Activated CD8-positive, alpha-beta memory T cell treated with anti-CD3 and anti-CD28 coated beads, Interleukin-2, amount 50 U/mL, for 1 hour (primary cell): ENCODE measurements around the gene SPATA13.
"Not testable (repeated sequence)": the region's sequence is repeated elsewhere in the genome, so short reads cannot be mapped to it uniquely, and the experiment has no call there.

ENCODE experiments used
- DNase-seq: peaks from one replicate; pipeline ENCODE4 v3.0.0-alpha.2; 2020; ENCODE audit errors: extremely low read depth

The SPATA13 gene

DNA sequence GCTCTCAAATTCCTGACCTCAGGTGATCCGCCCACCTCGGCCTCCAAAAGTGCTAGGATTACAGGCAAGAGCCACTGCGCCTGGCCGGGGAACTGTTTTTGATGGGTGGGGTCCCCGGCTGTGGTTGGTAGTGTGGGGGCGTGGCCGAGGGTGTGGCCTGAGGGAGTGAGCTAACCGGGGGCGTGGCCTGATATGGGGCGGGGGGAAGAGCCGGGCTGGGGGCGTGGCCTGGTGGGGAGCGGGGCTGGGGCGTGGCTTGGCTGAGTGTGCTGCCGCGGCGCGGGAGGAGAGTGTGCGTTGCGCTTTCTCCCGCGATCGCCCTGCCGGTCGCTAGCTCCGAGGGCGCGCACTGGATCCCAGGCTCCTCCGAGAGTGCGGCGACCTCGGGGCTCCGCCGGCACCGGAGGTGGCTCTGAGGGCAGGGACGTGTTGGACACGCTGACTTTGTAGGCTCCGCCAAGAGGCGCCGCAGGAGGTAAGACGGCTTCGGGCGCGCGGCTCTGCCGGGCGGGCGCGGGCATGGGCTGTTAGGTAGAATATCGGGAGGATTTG, at the start of gene SPATA13:
TSS of gene SPATA13 (plus strand) at position 263 of the 552 bp plus-strand sequence. CDS start 62,210 bp downstream, outside the sequence.
- DNase-seq = peak; percentile 87

DNA sequence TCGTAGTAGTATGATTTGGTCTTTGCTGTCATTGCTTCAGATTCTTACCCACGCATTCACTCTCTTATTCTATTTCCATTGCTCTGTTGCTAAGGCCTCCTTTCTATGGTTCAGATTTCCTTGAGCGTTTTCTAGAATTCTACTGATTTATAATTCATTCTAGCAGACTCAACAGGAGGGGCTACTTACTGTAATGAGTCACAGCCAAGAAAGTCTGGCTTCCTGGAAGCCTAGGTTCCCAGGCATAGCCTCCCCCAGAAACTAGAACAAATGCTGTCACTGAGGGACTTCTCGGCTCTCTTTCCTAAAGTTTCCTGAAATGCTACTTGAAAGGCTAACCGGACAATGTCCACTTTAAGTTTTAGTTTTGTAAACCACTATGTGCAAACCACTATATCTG, 47.7 kb upstream of the SPATA13 start:
- DNase-seq = no peak

DNA sequence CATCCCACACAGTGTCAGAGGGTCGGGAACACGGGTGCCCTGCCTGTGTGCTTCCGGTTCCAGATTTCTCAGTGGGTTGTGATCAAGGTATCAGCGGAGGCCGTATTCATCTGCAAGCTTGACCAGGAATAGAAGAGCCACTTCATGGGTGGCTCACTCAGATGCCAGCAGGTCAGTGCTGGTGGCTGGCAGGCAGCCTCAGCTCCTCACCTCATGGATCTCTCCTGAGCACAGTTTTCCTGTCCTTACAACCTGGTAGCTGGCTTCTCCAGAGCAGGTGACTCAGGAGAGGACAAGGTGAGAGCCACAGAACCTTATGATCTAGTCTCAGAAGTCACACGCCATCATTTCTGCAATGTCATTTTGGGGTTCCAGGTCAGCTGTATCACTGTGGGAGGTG, 44.8 kb upstream of the SPATA13 start:
- DNase-seq = no peak

DNA sequence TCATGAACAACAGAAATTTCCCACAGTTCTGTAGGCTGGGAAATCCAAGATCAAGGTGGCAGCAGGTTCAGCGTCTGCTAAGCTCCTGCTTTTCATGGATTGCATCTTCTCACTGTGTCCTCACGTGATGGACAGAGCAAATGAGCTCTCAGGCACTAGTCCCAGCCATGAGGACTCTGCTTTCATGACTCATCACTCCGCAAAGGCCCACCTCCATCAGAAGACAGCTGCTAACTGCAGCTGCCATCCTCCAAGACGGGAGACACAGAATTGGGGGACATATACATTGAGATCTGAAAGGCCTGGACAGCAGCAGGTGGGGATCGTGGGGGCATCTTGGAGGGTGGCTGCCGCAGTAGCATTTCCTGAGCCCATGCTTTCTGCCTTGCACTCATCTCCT, 44.4 kb upstream of the SPATA13 start:
- no peak for DNase-seq

DNA sequence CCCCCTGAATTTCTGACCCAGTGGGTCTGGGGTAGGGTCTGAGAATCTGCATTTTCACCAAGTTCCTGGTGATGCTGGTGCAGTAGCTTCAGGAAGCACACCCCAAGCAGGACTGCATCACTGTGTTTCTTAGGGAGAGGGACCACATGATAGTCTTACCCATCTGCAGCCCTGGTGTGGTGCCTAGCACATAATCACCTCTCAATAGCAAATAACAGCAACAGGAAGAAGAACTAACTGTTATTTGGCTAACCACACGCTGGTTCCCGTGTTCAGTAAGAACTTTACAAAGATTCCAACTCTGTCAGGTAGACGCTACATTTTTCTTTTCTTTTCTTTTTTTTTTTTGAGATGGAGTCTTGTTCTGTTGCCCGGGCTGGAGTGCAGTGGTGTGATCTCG, 41.9 kb upstream of the SPATA13 start:
- DNase-seq = no peak

DNA sequence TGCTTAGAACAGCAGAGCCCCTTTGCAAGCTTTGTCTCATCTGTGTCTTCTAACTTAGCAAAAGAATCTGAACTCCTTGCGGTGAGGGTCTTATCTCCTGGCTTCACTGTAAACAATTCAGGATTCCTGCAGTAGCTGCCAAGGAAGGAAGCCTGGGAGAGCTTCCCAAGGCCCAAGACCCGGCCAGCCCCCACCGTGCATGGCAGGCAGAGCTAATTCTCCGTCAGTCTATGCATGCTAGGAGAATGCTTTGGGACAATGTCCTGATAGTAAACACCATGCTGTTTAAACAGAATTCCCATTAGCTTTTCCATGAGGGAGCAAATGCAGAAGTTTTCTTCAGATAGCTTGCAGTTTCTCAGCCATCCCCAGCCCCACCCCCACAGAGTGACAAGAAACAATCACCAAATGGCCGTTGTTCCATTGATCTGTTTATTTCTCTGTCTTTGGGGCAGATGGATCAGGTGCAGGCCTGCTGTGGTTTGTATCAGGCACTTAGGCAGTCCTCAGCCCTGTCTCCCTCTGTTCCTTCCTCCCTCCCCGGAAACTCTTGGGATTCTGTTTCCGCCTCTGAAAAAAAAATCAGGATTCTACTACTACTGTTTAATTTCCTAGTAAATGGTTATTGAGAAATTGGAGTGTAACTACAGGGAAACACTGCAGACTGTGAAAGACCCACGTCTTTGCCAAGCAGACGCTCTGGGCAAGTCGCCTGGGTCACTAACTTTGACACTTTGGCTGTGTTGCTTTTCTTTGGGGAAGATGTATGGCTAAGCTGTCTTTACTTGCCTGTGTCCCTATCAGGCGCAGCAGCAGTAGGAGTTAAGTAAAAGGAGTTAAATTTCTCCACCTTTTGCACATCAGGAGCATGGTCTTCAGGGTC, 40.7 kb upstream of the SPATA13 start:
- DNase-seq = no peak

DNA sequence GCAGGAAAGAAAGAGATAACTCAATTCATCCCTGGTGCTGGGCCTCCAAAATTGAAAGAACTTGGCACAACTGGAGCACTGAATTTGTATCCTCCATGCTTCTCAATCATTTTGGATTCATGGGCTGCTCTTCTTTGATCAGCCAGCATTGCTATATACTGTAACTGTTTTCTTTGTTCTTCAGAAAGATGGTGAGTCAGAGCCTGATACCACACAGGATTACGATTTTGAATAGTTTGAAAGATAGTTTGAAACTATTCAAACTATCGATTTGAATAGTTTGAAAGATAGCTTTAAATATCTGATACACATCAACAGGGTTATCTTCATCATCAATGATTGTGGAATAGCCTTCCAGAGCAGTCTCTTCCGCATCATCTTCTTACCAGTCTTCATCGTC, 38.5 kb upstream of the SPATA13 start:
- not testable (repeated sequence) for DNase-seq

DNA sequence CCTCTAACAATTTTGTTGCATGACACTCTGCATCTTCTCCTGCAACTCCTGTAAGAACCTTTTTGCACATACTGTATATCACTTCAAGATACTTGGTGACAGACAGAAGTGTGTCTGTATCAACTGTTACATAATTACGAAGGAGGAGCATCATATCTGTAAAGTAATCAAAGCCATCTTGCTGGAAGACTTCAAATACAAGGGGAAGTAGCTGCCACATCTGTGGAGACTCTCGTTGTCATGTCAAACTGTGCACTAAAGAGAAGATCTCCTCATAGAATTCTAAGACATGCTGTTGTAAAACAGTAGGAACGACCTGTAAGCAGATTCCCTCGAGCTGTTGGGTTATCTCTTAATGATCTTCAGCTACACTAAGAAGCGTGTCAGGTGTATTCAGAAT, 38.0 kb upstream of the SPATA13 start:
- no peak for DNase-seq

DNA sequence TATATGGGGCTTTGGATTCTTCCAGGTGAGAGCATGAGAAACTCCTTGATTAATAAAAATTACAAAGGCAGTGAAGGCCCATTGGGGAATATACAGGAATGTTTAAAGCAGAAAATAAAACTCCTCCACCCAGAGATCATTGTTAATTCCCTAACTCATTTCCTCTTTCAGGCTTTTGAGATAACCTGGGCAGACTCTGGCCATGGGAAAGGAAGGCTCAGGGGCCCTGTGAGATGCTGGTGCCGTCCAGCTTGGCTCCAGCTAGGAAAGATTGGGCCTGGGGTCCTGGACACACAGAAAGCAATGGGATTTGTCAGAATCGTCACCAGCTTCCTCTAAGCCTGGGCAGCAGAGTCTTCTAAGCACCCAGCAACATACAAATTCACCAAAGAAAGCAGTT, 36.8 kb upstream of the SPATA13 start:
- DNase-seq = no peak

DNA sequence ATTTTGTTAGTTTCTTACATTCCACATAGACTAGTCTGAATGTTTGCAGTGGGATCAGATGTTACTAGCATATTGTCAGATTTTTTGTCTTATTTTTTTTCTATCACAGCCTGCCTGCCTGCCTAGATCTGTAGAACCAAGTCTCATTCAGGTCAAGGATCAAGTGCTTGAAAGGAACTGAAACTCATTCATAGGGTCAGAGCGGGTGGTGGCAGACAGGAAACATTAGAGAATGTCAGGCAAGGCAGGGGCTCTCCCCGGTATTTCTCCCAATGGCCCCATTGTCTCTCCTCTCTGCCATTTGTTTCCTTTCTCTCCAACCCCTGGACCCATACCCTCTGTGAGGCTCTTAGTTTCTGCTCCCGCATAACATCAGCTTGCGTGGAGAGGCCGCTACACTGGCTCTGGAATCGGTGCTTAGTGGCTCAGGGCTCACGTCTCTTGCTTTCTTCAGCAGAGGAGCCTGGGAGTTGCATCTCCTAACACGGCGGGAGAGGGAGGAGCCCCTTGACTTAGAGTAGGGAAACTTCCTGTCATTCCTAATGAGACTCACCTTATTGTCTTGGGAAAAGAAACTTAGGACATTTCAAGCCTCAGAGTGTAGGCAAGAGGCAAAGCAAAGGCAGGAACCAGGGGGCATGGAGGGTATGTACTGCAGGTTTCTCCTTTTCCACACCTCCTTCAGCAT, 35.6 kb upstream of the SPATA13 start:
- DNase-seq = no peak

DNA sequence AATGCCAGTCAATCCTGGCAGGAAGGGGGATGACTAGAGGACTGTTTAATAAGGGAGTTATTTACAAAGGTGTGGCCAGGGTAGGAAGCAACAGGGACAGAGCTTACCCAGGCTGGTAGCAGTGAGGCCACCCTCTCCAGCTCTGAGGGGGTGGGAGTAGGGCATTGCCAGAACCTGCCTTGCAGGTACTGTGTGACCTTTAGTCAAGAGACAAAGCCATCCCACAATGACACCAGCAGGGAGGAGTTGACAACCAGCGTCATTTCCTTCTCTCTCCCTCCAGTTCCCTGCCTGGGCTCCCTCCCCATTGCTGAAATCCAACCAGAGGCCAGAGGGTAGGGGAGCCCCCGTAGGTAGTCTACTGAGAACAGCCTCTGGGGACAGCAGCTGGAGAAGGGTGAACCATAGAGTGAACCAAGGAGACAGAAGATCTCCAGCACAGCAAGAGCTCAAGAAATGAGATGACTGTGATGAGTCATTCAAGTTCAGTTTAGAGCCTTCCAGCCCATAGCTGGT, 33.3 kb upstream of the SPATA13 start:
- DNase-seq = no peak

DNA sequence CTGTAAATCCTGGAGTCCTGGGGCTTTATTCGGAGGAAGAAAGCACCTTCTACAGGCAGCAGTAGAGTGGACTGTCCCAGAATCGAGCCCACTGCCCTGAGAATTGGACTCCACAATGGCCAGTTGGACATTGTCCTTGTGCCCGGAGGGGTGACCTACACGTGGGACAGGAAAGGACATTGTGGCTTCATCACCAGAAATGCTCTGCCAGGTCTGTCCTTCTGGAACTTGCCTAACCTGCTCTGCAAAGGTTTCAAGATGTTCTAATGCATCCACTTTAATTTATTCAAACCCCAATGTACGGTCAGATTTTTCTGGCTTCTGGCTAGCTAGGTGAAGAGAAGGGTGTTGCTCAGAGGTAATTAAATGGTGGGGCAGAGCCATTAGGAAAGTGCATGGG, 32.4 kb upstream of the SPATA13 start:
- DNase-seq = no peak

DNA sequence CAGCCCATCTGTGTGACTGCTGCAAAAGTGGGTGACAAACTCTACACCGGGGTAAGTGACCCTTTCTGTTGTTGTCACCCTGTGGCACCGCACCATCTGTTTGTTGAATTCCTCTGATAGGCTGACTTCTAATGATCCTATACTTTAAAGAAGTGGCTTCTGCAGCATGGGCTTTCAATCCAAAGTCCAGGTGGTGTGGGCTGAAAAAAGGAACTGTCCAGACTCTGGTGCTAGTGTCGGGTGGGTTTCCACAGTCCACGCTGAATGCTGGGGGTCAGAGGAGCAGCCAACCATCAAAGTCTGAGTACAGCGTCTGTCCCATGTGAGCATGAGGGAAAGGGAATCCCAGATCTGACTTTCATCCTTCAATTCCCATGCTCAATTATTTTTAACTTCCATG, 31.6 kb upstream of the SPATA13 start:
- DNase-seq = no peak

DNA sequence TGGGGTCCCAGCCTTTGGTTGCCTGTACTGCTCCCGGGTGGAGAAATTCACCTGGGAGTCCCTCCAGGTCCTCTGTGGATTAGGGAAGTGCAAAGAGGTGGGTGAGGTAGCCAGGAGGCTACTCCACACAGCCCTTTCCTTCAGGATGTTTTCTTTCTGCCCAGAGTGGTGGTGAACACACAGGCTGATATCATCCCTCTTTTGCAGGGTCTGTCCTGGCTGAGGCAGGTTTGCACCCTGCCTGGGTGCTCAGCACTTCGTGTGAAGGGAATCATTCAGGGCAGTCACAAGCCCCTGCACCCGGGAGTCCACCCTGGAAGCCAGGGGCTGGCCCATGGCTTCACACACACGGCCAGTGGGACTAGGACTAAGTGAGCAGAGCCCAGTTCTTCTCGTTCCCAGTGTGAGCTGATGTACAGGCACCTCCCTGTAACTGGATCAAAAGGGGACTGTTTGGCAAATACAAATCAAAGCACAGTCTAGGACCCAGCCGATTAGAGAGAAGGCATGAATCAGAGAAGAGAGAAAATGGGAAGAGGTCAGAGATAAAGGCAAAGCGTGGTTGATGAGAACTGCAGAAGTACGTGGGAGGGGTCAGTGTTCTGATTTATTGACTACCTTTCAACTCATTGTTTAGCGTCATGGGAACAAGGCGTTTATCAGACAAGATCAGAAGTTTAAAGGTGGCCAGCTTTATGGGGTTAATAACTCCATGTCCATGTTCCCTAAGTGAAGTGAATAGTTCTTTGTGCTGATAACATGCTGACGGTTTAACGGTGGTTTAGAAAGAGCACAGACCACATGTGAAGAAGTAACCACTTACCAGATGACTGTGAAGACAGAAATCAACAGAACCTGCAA, 30.4 kb upstream of the SPATA13 start:
- DNase-seq = no peak

DNA sequence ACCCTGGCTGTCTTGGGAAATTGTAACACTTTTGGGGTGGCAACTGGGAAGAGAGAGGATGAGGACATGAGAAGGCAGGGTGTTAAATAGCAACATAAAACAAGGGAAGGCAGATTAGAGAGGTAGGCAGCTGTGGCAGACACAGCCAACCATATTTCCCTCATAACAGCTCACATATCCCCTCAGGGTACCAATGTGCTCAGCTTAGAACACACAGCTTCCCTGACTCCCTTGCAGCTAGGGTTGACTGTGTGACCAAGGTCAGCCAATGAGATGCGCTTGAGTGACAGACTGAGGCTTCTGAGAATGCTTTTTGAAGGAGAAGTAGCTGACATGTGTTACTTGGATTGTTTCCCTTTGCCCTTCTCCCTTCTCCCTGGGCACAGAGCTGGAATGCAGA, 28.8 kb upstream of the SPATA13 start:
- no peak for DNase-seq

DNA sequence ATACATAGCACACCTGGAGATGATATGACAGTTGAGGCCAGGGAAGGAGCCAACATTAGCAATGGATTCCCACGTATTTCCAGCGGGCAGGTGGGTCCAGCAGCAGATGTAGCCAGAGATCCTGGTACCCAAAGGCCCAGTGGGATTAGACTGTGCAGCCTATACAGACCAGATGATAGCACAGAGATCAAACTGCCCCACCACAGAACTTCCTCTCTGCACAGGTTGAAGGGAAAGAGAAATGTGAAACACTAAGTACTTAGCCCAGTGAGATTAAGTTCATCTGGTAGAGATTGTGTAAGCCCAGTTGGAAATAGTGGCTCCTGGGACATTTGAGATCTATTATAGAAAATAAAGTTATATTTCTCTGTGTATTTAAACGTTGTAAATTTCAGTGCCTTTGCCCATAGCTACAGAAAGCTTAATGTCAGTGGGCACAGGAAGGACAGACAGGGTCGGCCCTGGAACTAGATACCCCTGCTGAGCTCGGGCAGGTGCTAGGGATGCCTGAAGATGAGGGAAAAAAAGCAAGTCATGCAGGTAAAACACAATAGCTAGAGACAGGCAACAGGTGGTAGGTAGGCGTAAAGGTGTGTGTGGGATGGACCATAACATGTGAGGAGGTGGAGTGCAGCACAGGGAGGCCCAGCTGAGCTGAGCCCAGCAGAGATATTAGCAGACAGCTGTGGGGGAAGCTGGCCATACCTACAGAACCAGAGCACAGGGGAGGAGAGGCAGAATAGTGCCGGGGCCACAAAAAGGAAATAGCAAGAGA, 27.3 kb upstream of the SPATA13 start:
- no peak for DNase-seq

DNA sequence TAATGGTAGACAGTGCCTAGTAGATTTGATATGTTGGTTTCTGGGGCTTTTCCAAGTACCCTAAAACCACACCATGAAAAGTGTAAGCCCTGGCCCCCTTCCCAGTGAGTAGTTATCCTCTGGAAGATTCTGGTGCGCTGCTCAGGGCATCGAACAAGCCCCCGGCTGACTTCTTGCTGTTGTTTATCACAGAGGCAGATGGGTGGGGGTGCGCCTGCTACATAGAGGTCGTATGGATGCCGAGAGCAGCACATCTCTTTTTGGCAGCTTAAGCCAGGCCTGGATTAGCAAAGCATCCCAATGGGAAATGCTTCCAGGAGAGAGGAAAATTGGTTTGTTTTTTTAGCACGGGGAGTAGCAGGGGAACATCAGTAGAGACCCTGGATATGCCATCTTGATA, 26.3 kb upstream of the SPATA13 start:
- no peak for DNase-seq

DNA sequence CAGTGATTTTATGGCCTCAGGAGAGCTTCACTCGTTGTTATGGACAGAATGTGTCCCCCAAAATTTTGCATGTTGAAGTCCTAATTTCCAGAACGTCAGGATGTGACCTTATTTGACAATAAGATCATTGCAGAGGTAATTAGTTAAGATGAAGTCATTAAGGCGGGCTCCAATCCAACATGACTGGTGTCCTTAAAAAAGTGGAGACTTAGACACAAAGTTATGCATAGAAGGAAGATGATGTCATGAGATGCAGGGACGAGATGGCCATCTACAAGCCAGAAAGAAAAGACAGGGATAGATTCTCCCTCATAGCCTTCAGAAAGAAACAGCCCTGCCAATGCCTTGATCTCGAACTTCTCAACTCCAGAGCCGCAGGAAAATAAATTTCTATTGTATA, 25.8 kb upstream of the SPATA13 start:
- DNase-seq = no peak

DNA sequence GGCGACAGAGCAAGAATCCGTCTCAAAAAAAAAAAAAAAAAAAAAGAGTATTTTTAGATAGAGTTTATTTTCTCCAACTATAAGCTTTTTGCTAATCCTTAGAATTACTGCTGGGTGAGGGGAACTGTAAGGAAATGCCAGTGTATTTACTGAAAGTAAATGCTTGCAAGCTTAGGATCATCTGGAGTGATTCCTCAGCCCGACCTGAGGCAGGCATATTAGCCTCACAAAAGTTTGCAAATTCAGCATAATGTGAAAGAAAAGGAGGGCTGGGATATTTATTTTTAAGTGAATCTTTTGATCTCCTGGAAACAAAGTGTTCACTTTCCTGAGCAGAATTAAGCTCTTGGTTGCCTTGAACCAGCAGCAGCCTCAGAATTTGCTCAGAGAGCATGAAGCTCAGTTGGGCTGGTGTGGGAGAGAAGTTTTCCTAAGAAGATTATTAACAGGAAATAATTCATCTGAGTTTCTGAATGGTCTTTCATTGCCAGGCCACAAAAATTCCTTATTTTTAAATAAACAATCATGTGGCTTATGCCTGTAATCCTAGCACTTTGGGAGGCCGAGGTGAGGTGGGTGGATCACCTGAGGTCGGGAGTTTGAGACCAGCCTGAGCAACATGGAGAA, 24.7 kb upstream of the SPATA13 start:
- no peak for DNase-seq

DNA sequence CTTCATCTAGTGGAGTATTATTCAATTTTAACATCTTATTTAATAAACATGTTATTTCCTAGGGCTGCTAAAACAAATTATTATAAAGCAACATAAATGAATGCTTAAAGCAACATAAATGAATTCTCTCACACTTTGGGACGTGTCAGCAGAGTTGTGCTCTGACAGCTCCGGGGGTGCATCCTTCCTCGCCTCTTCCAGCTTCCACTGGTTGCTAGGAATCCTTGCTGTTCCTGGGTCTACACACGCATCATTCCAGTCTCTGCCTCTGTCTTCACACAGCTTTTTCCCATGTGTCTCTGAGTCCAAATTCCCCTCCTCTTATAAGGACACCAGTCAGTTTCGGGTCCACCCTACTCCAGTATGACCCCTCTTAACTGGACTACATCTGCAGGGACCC, 21.6 kb upstream of the SPATA13 start:
- DNase-seq = no peak
